HG02610 (cell line): ENCODE measurements around the gene UBE2R2.

Source experiments
- ATAC-seq: cut with Tn5 transposase; IDR thresholded peaks from one replicate; pipeline ENCODE4 v1.9.1; 2021; ENCODE audit warnings: mild to moderate bottlenecking, moderate library complexity; ENCODE audit not compliant: unreplicated experiment

Gene UBE2R2

DNA sequence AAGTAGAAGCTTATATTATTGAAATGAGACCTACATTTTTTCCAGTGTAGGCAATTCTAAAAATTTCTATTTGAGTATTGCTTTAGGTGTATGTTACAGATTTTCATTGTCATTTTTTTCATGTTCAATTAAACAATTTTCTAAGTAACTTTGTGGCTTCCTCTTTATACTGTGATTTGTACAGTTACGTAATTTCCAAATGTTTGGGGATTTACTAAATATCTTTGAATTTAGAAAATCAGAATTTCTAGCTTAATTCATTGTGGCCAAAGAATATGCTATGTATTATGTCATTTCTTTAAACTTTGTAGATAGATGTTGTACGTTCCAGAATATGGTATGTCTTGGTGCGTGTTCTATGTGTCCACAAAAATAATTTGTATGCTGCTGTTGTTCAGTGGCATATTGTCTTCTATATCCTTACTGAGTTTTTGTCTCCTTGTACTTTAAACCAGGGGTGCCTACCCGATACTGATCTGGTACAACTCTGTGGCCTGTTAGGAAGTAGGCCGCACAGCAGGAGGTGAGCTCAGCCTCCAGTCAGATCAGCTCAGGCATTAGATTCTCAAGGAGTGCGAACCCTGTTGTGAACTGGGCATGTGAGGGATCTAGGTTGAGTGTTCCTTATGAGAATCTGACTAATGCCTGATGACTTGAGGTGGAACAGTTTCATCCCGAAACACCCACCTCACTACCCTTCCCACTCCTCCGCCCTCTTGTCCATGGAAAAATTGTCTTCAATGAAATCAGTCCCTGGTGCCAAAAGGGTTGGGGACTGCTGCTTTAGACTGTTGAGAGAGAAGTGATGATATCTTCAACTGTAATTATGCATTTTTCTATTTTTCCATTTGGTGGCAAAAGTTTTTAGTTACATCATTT is 63.5 kb downstream of the UBE2R2 start:
- no peak for ATAC-seq

DNA sequence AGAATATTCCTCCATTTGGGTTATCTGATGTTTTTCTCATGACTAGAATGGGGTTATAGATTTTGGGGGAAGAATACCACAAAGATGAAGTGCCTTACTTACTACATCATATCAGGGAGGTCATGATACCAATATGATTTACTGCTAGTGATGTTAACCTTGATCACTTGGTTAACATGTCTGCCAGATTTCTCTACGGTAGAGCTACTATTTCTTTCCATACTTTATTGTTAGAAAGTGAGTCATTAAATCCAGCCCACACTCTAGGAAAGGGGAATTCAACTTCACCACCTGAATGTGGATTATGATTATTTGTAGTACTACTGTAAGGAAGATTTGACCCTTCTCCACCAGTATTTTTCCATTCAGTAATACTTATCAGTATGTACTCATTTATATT is 64.7 kb downstream of the UBE2R2 start:
- no peak for ATAC-seq

DNA sequence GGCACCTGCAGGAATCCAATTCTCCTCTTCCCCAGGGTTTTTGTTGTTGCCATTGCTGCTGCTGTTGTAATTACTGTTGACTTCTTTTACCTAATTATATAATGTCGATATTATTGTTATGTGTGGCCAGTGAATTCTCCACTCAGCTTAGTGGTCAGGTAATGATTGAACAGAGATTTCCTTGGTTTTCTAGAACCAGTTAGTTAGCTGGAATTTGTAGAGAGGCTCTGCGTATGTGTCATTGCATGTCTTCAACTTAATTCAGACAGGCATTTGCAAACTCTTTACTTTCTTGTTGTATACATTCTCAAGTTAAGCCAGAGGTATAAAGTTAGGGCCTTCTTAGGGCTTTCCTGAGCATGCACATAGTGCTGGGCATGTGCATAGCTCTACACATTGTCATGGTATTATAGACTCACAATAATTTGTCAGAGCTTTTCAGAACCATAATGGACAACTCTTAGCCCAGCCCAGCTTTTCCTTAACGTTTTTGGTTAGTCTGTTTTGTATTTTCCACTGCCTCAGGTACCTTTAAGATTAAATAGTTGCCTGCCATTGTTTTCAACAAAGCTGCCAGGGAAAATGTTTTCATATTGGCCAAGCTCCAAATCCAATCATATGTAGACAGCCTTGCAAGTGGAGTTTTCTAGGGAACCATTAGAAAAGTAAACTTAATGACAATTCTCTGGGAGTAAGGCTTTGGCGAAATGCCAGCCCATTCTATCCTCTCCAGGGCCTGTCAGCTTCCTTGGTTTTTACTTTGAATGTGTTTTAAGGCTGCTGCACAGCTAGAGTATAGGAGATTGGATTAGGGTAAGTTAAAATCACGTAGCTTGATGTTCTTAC is 68.1 kb downstream of the UBE2R2 start:
- ATAC-seq, result no peak

DNA sequence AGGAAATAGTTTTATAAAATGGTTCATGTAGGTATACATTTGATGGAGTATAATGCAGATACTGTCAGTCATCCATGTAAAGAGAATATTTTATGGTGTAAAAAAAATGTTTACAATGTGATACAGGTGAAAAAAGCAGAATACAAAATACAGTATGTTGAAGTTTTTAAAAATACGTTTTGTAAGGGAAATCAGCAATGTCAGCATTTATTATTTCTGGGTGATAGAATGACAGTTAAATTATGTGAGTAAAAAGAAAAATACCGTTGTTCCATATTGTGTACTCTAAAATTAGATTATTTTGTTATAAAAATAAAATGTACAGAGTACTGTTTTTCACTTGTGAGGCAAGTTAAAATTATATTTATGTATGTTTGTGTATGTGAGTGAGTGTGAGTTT is 69.0 kb downstream of the UBE2R2 start:
- no peak for ATAC-seq

DNA sequence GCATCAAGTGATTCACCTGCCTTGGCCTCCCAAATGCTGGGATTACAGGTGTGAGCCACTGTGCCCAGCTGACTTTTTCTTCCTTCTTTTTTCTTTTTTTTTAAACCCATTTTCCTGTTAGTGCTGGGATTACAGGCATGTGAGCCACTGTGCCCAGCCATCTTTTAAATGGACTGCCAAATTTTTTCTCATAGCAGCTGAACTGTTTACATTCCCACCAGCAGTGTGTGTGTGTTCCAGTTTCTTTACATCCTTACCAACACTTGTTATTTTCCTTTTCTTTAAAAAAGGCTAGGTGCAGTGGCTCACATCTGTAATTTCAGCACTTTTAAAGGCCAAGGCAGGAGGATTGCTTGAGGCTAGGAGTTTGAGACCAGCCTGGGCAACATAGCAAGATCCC is 76.9 kb downstream of the UBE2R2 start:
- ATAC-seq, result no peak

DNA sequence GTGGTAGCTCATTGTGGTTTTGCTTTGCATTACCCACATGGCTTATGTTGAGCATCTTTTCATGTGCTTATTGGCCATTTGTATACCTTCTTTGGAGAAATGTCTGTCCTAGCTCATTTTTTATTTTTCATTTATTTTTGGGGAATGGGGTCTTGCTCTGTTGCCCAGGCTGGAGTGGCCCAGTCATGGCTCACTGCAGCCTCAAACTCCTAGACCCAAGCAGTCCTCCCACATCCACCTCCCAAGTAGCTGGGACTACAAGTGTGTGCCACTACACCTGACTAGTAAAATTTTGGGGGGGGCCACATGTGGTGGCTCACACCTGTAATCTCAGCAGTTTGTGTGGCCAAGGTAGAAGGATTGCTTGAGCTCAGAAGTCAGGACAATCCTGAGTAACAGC is 77.4 kb downstream of the UBE2R2 start:
- no peak for ATAC-seq

DNA sequence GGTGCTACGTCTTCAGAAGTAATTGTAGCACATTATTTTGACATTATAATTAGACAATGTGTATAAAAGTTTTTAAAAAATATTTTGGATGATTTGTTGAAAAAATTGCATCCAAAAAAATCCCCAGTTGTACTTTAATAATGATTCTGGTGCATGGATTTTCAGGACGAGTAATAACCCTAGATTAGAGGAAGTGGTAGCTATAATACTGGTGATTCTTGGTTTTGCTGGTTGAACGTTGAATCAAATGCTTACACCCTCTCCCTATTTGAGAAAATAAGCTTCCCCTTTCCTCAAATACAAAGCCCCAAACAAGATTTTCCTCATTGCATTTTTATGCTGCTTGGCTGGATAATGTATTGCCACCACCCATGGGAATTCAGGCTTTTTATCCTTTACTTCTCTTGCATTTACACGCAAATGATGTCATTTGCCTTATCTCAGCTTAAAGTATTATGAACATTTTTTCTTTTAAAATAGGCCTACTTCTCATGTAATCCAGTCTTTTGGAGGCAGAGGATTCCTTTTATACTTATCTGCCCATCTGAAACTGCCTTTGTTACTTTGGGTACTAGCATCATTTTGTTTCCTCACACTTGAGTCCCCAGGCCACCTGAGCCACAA is 86.3 kb downstream of the UBE2R2 start:
- no peak for ATAC-seq

DNA sequence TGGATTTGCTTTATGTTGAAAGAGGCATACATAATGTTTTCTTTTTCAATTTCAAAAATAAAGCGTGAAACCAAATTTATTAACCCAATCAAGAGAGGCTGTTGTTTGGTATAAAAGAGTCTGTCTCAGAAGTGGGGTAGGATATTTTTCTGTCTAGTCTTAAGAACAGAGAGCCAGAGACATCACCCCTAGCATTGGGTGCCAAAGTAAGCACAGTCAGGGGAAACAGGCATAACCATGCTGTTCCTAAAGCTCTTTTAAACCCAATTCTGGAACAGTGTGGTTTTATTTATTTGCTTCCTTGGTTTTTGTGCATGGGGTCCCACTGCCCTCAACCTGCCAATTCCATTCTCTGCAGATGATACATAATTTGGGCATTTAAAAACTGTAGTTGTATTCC is 88.2 kb downstream of the UBE2R2 start:
- no peak for ATAC-seq

DNA sequence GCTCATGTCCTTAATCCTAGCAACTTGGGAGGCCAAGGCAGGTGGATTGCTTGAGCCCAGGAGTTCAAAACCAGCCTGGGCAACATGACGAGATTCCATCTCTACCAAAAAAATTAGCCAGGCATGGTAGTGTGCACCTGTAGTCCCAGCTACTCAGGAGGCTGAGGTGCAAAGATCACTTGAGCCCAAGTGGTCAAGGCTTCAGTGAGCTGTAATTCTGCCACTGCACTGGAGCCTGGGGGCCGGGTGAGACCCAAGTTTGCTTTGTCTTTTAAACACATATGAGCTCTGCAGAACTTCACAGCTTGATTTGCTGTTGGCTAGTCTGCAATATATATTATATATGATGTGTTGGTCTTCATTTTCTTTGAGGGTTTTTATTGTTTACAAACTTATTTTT is 89.8 kb downstream of the UBE2R2 start:
- ATAC-seq, result no peak

DNA sequence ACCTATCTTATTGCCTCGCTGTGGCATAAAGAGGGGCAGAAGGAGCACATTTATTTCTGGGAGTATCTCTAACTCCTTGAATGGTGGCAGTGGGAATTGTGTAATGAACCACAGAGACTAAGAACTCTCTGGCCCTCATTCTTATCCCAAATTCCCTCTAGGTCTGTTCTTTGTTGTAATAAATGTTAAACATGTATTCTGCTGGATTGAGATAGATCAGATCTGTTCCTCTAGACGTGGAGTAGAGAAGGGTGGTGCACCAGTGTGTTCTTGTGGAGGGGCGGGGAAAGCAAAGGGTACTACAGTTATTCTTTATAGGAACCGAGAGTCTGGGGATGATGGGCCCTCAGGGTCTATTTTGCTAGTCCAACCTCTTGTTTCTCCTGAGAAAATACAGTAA is 90.4 kb downstream of the UBE2R2 start:
- ATAC-seq, result no peak

DNA sequence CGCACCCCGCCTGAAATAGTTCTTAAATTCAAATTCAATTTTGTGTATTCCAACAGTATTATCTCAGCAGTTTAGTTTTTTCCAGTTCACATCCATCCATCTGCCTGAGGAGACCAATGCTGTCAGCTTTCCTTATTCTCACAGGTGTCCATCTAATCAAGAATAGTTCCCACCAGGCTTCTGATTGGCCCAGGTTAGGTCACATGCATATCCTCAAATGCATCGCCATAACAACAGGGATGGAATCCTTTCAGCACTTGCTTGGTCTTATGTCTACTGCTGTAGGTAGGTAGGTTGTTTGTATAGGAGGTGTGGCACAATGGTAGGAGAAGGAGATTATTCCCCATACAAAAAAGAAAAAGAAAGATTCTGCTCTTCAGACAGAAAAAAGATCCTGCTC is 91.2 kb downstream of the UBE2R2 start:
- no peak for ATAC-seq

DNA sequence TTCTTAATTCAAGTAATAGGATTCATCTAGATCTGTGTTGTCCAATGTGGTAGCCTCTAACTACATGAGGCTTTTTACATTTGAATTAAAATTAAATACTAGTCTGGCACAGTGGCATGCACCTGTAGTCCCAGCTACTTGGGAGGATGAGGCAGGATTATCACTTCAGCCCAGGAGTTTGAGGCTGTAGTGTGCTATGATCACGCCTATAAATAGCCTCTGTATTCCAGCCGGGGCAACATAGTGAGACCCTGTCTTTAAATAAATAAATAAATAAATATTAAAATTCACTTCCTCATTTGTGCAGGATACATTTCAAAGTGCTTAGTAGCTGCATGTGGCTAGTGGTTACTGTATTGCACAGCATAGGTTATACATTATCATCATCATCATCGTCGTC is 91.8 kb downstream of the UBE2R2 start:
- no peak for ATAC-seq

DNA sequence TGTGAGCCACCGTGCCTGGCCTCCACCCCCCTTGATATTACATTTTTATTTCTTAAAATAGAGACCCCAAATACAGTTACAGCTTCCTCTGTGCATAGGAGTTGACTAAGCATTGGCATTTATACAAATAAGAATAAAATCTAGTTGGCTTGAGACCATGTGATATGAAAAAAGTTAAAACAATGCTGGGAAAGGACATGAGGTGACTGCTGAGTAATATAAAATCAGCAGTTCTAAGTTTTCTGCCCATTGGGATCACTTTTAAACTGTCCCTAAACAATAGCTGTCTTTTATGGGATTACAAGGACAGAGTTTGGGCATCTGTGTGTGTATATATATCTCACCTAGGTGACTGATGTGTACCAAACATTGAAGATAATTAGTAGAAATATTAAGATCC is 96.6 kb downstream of the UBE2R2 start:
- ATAC-seq, result no peak

DNA sequence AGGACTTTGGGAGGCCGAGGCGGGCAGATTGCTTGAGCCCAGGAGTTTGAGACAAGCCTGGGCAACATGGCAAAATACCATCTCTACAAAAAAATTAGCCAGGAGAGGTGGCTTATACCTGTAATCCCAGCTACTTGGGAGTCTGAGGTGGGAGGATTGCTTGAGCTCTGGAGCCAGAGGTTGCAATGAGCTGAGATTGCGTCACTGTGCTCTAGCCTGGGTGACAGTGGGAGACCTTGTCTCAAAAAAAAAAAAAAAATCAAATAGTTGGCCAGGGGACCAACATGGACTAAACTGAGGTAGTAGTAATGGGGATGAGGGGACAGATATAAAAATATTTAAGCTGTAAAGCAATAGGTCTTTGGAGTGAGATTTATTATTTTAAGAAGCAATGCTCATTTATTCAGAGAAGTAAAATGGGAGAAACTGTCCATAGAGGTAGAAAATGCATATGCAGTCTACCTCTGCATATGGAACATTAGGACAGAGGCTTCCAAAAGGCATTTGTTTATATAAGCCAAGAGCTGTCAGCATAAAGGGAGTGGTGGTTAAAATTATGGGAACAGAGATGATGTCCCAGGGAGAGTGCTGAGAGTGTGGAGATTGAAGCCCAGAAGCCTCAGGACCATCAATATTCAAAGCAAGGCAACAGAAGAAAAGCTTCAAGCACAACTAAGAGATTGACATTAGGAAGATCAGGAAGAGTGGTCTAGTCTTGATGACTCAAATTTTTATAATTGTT is 98.1 kb downstream of the UBE2R2 start:
- ATAC-seq, result no peak

DNA sequence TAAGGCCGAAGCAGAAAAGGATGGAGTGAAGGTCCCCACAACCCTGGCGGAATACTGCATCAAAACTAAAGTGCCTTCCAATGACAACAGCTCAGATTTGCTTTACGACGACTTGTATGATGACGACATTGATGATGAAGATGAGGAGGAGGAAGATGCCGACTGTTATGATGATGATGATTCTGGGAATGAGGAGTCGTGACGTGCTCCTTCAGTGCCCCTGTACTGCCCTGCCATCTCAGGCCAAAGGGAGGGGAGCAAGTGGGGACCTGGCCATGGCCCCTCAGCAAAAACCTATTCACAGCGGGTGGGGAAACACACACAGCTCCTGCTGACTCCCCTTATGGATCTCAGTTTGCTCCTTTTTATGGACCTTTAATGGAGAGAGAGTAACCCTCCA is 100.1 kb downstream of the UBE2R2 start:
- no peak for ATAC-seq

DNA sequence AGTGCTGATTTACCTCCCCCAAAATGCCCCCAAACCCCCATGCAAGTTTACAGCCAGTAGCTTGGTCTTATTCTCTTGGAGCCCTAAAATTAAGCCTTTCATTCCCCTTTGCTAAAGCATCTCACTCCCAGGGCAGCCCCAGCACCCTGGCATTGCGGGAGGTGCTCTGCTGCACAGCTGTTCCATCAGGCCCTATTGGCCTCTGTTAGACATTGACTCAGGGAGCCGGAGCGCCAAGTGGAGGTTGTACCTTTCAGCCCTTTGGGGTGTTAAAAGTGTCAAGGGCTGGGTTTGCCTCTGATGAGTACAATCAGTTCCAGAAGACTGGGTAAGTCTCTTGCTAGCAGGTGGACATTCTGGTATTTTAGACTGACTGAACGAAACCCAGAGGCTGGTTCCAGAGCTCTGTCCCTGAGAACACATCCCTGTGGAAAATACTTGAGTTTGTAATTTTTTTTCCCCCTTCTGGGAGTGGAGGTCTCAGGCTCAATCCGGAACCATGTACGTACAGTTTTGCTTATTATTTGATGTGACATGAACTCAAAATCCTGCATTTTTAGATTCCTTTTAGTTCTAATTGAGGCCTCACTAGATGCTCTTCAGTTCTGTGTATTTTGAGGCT is 102.4 kb downstream of the UBE2R2 start:
- ATAC-seq, result no peak

DNA sequence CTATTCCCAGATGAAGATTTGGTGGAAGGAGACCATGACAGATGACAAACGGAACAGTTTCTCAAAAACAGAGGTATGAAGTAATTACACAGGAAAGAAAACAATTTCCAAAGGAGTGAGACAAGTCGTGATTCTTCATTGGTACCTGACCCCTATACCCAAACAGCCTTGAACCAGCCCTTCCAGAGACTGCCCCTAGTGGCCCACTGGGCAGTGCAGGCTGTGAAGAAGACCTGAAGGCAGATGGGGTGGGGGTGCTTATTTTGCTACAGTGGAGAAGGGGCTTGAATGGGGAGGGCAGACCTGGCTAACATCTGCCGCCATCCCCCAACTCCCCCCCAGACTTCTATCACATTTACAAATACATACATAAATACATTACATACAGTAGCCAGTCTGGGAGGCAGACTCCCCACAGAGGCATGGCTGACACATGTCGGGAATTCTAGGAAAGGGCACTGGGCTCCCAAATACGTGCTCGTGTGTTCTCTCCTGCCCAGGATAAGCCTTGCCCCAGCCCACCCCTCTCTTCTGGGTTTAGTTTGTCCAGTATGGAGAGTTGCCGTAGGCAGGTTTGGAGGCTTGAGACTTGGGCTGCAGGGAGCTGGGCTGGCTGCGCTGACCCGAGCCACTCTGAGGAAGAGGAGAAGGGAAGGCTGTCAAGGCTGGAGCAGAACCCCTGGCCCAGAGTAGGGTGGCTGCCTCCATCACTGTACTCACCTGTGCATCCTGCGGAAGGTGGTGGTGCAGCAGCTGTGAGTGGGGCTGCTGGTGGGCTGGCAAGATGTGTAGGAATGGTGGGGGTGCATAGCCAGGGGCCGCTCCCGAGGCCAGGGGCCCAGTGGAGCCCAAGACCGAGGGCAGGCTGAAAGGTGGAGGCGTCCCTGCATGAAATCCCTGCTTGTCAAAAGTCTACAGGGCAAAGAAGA is 105.3 kb downstream of the UBE2R2 start:
- no peak for ATAC-seq

DNA sequence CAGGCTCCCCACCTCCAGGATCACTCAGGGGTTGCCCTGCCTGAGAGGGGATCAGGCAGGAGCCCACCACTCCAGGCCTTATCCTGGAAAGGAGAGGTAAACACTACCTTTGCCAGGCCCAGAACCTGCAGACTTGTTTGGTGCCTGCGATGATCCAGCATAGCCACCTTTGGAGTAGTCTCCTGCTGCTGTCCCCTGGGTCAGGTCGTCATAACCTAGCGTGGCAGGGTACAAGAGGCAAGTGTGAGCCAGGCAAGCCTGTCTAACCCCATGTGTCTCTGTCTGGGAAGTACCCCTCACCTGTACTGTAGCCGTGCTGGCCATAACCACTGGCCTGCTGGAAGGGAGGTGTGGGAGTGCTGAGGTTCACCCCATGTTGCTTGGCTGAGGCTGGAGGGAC is 106.1 kb downstream of the UBE2R2 start:
- ATAC-seq, result no peak

DNA sequence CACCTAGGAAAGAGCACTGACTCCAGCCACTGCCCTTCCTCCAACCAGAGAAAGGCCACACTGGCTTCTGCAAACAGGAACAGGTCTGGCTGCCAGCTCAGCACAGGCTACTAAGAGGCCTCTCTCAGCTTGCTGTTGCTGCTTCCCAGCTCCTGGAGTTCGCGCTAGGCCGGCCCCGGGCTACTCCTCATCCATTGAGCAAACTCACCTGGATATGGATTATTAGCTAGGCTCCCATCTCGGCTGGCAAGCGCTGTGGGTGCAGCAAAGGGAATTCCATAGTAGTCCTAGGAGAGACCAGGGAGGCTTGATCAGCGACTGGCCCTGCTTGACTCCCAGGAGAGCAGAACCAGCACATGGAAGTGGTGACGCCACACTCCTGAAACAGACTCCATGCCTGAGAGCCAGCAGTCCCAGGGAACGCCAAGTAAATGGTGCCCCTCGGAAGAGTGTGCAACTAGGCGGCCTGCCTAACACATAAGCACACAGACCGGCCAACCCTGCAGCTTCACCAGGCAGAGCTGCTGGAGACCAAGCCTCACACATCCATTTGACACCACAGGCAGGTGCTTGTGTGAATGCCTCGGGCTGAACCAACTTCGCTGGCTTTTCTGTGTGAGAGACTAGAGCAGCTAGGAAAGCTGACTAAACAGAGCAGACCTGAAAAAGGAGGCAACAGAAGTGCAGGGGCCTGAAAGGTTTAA is 107.2 kb downstream of the UBE2R2 start:
- no peak for ATAC-seq
